SU-DHL-6 (cell line): ENCODE data around the gene GRM7.

Source experiments
- H2AFZ ChIP-seq: fragments of 200-600 bp; sonication (generic); 2 replicates; pipeline ENCODE4 v1.6.1; 2014; ENCODE audit warnings: low read depth, mild to moderate bottlenecking, moderate library complexity, mixed read lengths, antibody characterized with exemption, low read length; ENCODE audit not compliant: severe bottlenecking
- H3F3A ChIP-seq: fragments of 200-600 bp; shearing (Covaris generic); 2 replicates; pipeline ENCODE4 v1.6.0; 2016; ENCODE audit warnings: antibody characterized with exemption, mild to moderate bottlenecking; ENCODE audit not compliant: insufficient read depth
- H3K27ac ChIP-seq: fragments of 200-600 bp; sonication (generic); 2 replicates; pipeline ENCODE4 v1.5.1; 2016; ENCODE audit warnings: low read depth, mild to moderate bottlenecking, low read length, moderate library complexity, mixed read lengths
- H3K27me3 ChIP-seq: fragments of 200-600 bp; sonication (generic), shearing (Covaris generic); 2 replicates; pipeline ENCODE4 v1.6.0; 2014; ENCODE audit warnings: mild to moderate bottlenecking, low read length
- H3K36me3 ChIP-seq: fragments of 200-600 bp; sonication (generic); 2 replicates; pipeline ENCODE4 v1.6.1; 2014; ENCODE audit warnings: mild to moderate bottlenecking, low read length, mixed read lengths
- H3K4me2 ChIP-seq: fragments of 300-600, 200-600 bp; shearing (Covaris generic), sonication (generic); 2 replicates; pipeline ENCODE4 v1.6.0; 2014; ENCODE audit warnings: low read length, low read depth, mild to moderate bottlenecking; ENCODE audit not compliant: poor library complexity, severe bottlenecking
- H3K4me3 ChIP-seq: fragments of 200-600 bp; sonication (generic); 2 replicates; pipeline ENCODE4 v1.5.1; 2014; ENCODE audit warnings: antibody characterized with exemption, low read length, mild to moderate bottlenecking, mixed read lengths; ENCODE audit not compliant: insufficient read depth, poor library complexity, severe bottlenecking
- H3K79me2 ChIP-seq: fragments of 200-600 bp; sonication (generic); 2 replicates; pipeline ENCODE4 v1.6.1; 2014; ENCODE audit warnings: mild to moderate bottlenecking, low read length, moderate library complexity; ENCODE audit not compliant: insufficient read depth
- H3K9ac ChIP-seq: fragments of 200-600 bp; sonication (generic); 2 replicates; pipeline ENCODE4 v1.7.0; 2014; ENCODE audit warnings: mild to moderate bottlenecking, low read length
- H3K9me2 ChIP-seq: fragments of 200-600 bp; sonication (generic); replicated peaks from 2 replicates; pipeline ENCODE4 v1.6.1; 2014; ENCODE audit warnings: low read length; ENCODE audit not compliant: insufficient read depth
- H3K9me3 ChIP-seq: fragments of 200-600 bp; sonication (generic); 2 replicates; pipeline ENCODE4 v1.6.1; 2014; ENCODE audit warnings: low read length, mixed read lengths; ENCODE audit not compliant: insufficient read depth
- H4K20me1 ChIP-seq: fragments of 200-600 bp; sonication (generic); 2 replicates; pipeline ENCODE4 v1.6.1; 2014; ENCODE audit warnings: low read depth, mild to moderate bottlenecking, antibody characterized with exemption, low read length, moderate library complexity, mixed read lengths
- CTCF ChIP-seq: fragments of 200-600 bp; sonication (generic); IDR thresholded peaks from one replicate; pipeline ENCODE4 v1.5.1; 2017; ENCODE audit warnings: antibody characterized with exemption, mild to moderate bottlenecking, low read length, moderate library complexity; ENCODE audit not compliant: insufficient read depth, poor library complexity, severe bottlenecking
- EZH2phosphoT487 ChIP-seq: fragments of 200-600 bp; sonication (generic), shearing (Covaris generic); conservative IDR thresholded peaks from 2 replicates; pipeline ENCODE4 v1.6.1; 2018; ENCODE audit warnings: mild to moderate bottlenecking, antibody characterized with exemption, low read length, moderate library complexity, mixed read lengths

The GRM7 gene

GRCh38 chr3:7721869-7722268 lies 861.0 kb downstream of the GRM7 start:
- Histone ChIP-seq H2AFZ (no peak overlapping the region), H3K9me3 (no peaks in the 10 kb centered on the region), H3F3A (no peaks in the 10 kb centered on the region), H3K4me2 (no peak overlapping the region), H4K20me1 (no peaks in the 10 kb centered on the region), H3K36me3 (no peaks in the 10 kb centered on the region), H3K27ac (no peak overlapping the region), H3K9ac (no peak overlapping the region), H3K79me2 (no peaks in the 10 kb centered on the region), H3K4me3 (no peak overlapping the region), H3K27me3 (no peaks in the 10 kb centered on the region), H3K9me2 (no peaks in the 10 kb centered on the region)
- TF ChIP-seq EZH2phosphoT487 (no peak), CTCF (no peak)

- Histone ChIP-seq H3F3A (no peaks in the 10 kb centered on the region), H3K27ac (no peak overlapping the region), H3K9ac (no peak overlapping the region), H3K4me3 (no peak overlapping the region), H4K20me1 (no peaks in the 10 kb centered on the region), H3K36me3 (no peaks in the 10 kb centered on the region), H2AFZ (no peak overlapping the region), H3K9me2 (no peaks in the 10 kb centered on the region), H3K27me3 (no peaks in the 10 kb centered on the region), H3K9me3 (no peaks in the 10 kb centered on the region), H3K4me2 (no peak overlapping the region), H3K79me2 (no peaks in the 10 kb centered on the region)
- no peak for TF ChIP-seq CTCF
- no peak for TF ChIP-seq EZH2phosphoT487
These were observed 867.9 kb downstream of the GRM7 start for GRCh38 chr3:7728566-7729519.

GRCh38 chr3:7733933-7734332 lies 873.0 kb downstream of the GRM7 start:
- Histone ChIP-seq H3F3A (no peaks in the 10 kb centered on the region), H4K20me1 (no peaks in the 10 kb centered on the region), H2AFZ (no peak overlapping the region), H3K36me3 (no peaks in the 10 kb centered on the region), H3K4me3 (no peak overlapping the region), H3K27ac (no peak overlapping the region), H3K79me2 (no peaks in the 10 kb centered on the region), H3K9me3 (no peaks in the 10 kb centered on the region), H3K9me2 (no peaks in the 10 kb centered on the region), H3K27me3 (no peaks in the 10 kb centered on the region), H3K9ac (no peak overlapping the region), H3K4me2 (no peak overlapping the region)
- no peak for TF ChIP-seq EZH2phosphoT487
- TF ChIP-seq CTCF = no peak
